GM12891 (cell line): Measurements from ENCODE around the gene BAHD1.

ENCODE experiments used
- POLR2AphosphoS5 ChIP-seq: IDR thresholded peaks from 2 replicates; pipeline ENCODE4 v1.6.1; 2011; ENCODE audit warnings: low read depth, low read length, control low read depth
- SPI1 ChIP-seq: IDR thresholded peaks from 2 replicates; pipeline ENCODE4 v1.6.1; 2011; ENCODE audit warnings: low read depth, low read length, control low read depth

- no peak for TF ChIP-seq POLR2AphosphoS5
- TF ChIP-seq SPI1: no peak
Observed at GRCh38 chr15:40410476-40410875, 30.3 kb upstream of the BAHD1 start.
